HepG2 (cell line): ENCODE measurements around the gene FBXO24. TPM values are rescaled to one million over a fixed set of nuclear protein-coding genes. Genes with fewer than 3 reads are reported as not detected.
A peak's percentile ranks its signal among the peaks of the same experiment; 100 is the strongest.

Experiments used
- ARNTL ChIP-seq: sonication (generic); formaldehyde crosslinking; IDR thresholded peaks from 2 replicates; pipeline ENCODE4 v1.4.0; 2020; ENCODE audit warnings: mild to moderate bottlenecking, missing genetic modification reagents
- DR1 ChIP-seq: sonication (generic); formaldehyde crosslinking; IDR thresholded peaks from 2 replicates; pipeline ENCODE4 v1.8.0; 2021; ENCODE audit warnings: mild to moderate bottlenecking, missing genetic modification reagents, inconsistent platforms
- MEIS2 ChIP-seq: sonication (generic); formaldehyde crosslinking; IDR thresholded peaks from 2 replicates; pipeline ENCODE4 v1.9.0; 2021; ENCODE audit warnings: mild to moderate bottlenecking, missing genetic modification reagents
- MIER3 ChIP-seq: IDR thresholded peaks from 2 replicates; pipeline ENCODE4 v1.6.1; 2016; ENCODE audit warnings: missing compliant biosample characterization, borderline replicate concordance
- MTF1 ChIP-seq: sonication (generic); formaldehyde crosslinking; IDR thresholded peaks from 2 replicates; pipeline ENCODE4 v1.5.0; 2020; ENCODE audit warnings: missing genetic modification reagents
- RFXAP ChIP-seq: sonication (generic); formaldehyde crosslinking; IDR thresholded peaks from 2 replicates; pipeline ENCODE4 v1.4.0; 2020; ENCODE audit warnings: missing genetic modification reagents, borderline replicate concordance
- SIN3B ChIP-seq: fragments of 150-350 bp; IDR thresholded peaks from 2 replicates; pipeline ENCODE4 v1.6.1; 2014; ENCODE audit warnings: low read length
- SOX13 ChIP-seq, 3 experiments: fragments of 450-650 bp in 1 of 3; sonication (generic) in 1 of 3; formaldehyde crosslinking in 1 of 3; IDR thresholded peaks in 2 of 3; conservative IDR thresholded peaks in 1 of 3; 2 replicates each; pipeline versions ENCODE4 v1.5.0 to v1.6.1; 2016 to 2020; ENCODE audit warnings: antibody characterized with exemption in 1 of 3, mild to moderate bottlenecking in 1 of 3, missing compliant biosample characterization in 1 of 3, missing genetic modification reagents in 1 of 3, moderate library complexity in 1 of 3
- ZFP37 ChIP-seq: sonication (generic); formaldehyde crosslinking; IDR thresholded peaks from 2 replicates; pipeline ENCODE4 v1.4.0; 2020; ENCODE audit warnings: missing genetic modification reagents, borderline replicate concordance
- ZMYM4 ChIP-seq: sonication (generic); formaldehyde crosslinking; IDR thresholded peaks from 2 replicates; pipeline ENCODE4 v1.8.1; 2023; ENCODE audit warnings: mild to moderate bottlenecking, missing genetic modification reagents
- ZNF660 ChIP-seq: sonication (generic); formaldehyde crosslinking; IDR thresholded peaks from 2 replicates; pipeline ENCODE4 v1.5.1; 2020; ENCODE audit warnings: mild to moderate bottlenecking, low read depth, missing genetic modification reagents, borderline replicate concordance
- polyA plus RNA-seq, 8 experiments: library from polyadenylated mRNA; depleted of rRNA in 3 of 8; stranded (reverse) in 7 of 8; unstranded in 1 of 8; fragments of >200 nt; fragmentation: Illumina TruSeq in 4 of 8; extraction: Trizol in 4 of 8; gene quantifications; 2 replicates each; pipeline versions ENCODE4 v1.2.1 to v1.2.3, GENCODE V29; 2011 to 2016; ENCODE audit warnings: low read depth in 4 of 8, missing spikeins in 1 of 8, mixed read lengths in 1 of 8; ENCODE audit not compliant: insufficient read depth in 1 of 8
- total RNA-seq, 5 experiments: library from RNA; depleted of rRNA; stranded (reverse); fragments of >200 nt; fragmentation: Illumina TruSeq; extraction: Trizol; gene quantifications; 2 replicates each; pipeline ENCODE4 v1.2.3, GENCODE V29; 2016; ENCODE audit warnings: low read depth in 1 of 5
- TF ChIP-seq, protein P1 (sequence below): IDR thresholded peaks from 2 replicates; pipeline ENCODE4 v1.6.1; 2016; ENCODE audit warnings: missing compliant biosample characterization, missing genetic modification reagents, borderline replicate concordance
- TF ChIP-seq, protein P2 (sequence below): IDR thresholded peaks from 2 replicates; pipeline ENCODE4 v1.6.1; 2016
- TF ChIP-seq, protein P3 (sequence below): sonication (generic); formaldehyde crosslinking; IDR thresholded peaks from 2 replicates; pipeline ENCODE4 v1.8.0; 2022; ENCODE audit warnings: mild to moderate bottlenecking, missing genetic modification reagents, moderate library complexity
- TF ChIP-seq, protein P4 (sequence below): sonication (generic); formaldehyde crosslinking; IDR thresholded peaks from 2 replicates; pipeline ENCODE4 v1.4.0; 2020; ENCODE audit warnings: missing genetic modification reagents
- TF ChIP-seq, protein P5 (sequence below): sonication (generic); formaldehyde crosslinking; IDR thresholded peaks from 2 replicates; pipeline ENCODE4 v1.4.0; 2020; ENCODE audit warnings: missing genetic modification reagents, mild to moderate bottlenecking, borderline replicate concordance
- TF ChIP-seq, protein P6 (sequence below): sonication (generic); formaldehyde crosslinking; IDR thresholded peaks from 2 replicates; pipeline ENCODE4 v1.8.0; 2022; ENCODE audit warnings: missing genetic modification reagents, mild to moderate bottlenecking, inconsistent platforms, borderline replicate concordance

FBXO24 gene
- total and polyA plus RNA-seq, 2 of the 13 experiments (the other 11 are each of a cell fraction or from before 2014, with no cell fraction given): 0.20 to 0.55 TPM

DNA sequence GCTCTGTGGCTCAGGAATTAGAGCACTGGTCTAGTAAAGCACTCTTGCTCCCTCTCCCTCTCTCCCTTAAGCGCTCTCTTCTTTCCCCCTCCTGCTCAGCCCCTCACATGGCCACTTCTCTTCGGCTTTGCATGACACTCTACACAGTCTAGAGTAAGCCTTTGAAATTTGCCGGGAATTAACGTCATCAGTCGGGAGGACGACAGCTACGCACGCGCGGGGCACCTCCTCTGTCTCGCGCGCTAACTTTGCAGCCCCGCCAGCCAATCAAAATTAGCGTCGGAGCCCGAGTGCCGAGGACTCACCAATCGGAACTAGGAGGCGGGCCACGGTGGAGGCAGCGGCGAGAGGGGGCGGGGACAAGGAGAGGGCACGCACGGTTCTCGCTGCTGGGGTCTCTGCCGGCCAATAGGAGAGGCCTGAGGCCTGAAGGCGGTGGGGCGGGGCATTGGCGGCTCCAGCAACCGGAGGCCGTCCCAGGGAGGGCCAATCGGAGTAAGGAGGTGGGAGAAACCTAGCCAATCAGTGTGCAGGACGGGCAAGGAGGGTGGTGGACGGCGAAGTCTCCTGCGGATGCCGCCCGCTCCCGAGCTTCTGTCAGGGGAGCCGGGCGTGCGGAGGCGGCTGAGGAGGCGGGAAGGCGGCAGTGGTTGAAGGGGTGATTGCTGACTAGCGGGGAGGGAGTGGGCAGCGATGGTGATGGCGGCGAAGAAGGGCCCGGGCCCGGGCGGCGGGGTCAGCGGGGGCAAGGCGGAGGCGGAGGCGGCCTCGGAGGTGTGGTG lies 47.3 kb upstream of the FBXO24 start, which contains the start of gene AGFG2 (continued):
- TF ChIP-seq, protein P1, sequence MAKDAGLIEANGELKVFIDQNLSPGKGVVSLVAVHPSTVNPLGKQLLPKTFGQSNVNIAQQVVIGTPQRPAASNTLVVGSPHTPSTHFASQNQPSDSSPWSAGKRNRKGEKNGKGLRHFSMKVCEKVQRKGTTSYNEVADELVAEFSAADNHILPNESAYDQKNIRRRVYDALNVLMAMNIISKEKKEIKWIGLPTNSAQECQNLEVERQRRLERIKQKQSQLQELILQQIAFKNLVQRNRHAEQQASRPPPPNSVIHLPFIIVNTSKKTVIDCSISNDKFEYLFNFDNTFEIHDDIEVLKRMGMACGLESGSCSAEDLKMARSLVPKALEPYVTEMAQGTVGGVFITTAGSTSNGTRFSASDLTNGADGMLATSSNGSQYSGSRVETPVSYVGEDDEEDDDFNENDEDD (CRISPR knock-in tag): peak; percentile 99
- TF ChIP-seq SIN3B (peak; percentile 97), ZMYM4 (CRISPR knock-in tag) (peak; percentile 84), RFXAP (peak; percentile 93), ZFP37 (CRISPR knock-in tag) (no peak), ARNTL (CRISPR knock-in tag) (peak; percentile 63; the same call in 1 of the 2 replicates), DR1 (CRISPR knock-in tag) (peak; percentile 83), SOX13 (IDR thresholded peaks at IDR 0.05) (0 out of 2 replicates have a peak, but pooled peaks have one; percentile 26), SOX13 (CRISPR knock-in tag; conservative IDR thresholded peaks at IDR 0.05 in 1 of 2, IDR thresholded peaks at IDR 0.05 in 1 of 2) (0 out of 4 replicates have a peak, but pooled peaks of 1 of the 2 experiments have one; percentile 24), MIER3 (CRISPR knock-in tag) (no peak), ZNF660 (CRISPR knock-in tag) (no peak), MEIS2 (CRISPR knock-in tag) (0 out of 2 replicates have a peak, but pooled peaks have one; percentile 34), MTF1 (no peak)
- TF ChIP-seq, protein P2, sequence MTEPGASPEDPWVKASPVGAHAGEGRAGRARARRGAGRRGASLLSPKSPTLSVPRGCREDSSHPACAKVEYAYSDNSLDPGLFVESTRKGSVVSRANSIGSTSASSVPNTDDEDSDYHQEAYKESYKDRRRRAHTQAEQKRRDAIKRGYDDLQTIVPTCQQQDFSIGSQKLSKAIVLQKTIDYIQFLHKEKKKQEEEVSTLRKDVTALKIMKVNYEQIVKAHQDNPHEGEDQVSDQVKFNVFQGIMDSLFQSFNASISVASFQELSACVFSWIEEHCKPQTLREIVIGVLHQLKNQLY (CRISPR knock-in tag): no peak
- TF ChIP-seq, protein P3, sequence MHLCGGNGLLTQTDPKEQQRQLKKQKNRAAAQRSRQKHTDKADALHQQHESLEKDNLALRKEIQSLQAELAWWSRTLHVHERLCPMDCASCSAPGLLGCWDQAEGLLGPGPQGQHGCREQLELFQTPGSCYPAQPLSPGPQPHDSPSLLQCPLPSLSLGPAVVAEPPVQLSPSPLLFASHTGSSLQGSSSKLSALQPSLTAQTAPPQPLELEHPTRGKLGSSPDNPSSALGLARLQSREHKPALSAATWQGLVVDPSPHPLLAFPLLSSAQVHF (CRISPR knock-in tag): 0 out of 2 replicates have a peak, but pooled peaks have one; percentile 46
- TF ChIP-seq, protein P4, sequence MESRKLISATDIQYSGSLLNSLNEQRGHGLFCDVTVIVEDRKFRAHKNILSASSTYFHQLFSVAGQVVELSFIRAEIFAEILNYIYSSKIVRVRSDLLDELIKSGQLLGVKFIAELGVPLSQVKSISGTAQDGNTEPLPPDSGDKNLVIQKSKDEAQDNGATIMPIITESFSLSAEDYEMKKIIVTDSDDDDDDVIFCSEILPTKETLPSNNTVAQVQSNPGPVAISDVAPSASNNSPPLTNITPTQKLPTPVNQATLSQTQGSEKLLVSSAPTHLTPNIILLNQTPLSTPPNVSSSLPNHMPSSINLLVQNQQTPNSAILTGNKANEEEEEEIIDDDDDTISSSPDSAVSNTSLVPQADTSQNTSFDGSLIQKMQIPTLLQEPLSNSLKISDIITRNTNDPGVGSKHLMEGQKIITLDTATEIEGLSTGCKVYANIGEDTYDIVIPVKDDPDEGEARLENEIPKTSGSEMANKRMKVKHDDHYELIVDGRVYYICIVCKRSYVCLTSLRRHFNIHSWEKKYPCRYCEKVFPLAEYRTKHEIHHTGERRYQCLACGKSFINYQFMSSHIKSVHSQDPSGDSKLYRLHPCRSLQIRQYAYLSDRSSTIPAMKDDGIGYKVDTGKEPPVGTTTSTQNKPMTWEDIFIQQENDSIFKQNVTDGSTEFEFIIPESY (CRISPR knock-in tag): no peak
- TF ChIP-seq, protein P5, sequence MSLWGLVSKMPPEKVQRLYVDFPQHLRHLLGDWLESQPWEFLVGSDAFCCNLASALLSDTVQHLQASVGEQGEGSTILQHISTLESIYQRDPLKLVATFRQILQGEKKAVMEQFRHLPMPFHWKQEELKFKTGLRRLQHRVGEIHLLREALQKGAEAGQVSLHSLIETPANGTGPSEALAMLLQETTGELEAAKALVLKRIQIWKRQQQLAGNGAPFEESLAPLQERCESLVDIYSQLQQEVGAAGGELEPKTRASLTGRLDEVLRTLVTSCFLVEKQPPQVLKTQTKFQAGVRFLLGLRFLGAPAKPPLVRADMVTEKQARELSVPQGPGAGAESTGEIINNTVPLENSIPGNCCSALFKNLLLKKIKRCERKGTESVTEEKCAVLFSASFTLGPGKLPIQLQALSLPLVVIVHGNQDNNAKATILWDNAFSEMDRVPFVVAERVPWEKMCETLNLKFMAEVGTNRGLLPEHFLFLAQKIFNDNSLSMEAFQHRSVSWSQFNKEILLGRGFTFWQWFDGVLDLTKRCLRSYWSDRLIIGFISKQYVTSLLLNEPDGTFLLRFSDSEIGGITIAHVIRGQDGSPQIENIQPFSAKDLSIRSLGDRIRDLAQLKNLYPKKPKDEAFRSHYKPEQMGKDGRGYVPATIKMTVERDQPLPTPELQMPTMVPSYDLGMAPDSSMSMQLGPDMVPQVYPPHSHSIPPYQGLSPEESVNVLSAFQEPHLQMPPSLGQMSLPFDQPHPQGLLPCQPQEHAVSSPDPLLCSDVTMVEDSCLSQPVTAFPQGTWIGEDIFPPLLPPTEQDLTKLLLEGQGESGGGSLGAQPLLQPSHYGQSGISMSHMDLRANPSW (CRISPR knock-in tag): no peak
- TF ChIP-seq, protein P6, sequence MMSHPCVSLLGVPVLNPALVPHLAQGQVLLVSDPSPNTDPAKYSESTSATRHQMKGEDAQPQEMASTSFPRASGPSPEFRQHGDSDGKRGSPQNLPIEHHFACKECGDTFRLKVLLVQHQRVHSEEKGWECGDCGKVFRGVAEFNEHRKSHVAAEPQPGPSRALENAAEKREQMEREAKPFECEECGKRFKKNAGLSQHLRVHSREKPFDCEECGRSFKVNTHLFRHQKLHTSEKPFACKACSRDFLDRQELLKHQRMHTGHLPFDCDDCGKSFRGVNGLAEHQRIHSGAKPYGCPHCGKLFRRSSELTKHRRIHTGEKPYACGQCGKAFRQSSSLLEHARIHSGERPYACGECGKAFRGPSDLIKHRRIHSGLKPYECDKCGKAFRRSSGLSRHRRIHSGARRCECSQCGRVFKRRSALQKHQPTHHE (CRISPR knock-in tag): 0 out of 2 replicates have a peak, but pooled peaks have one; percentile 49
